Ectodermal cell (in vitro differentiated cells): ENCODE data around the gene APLP2.

Experiments used
- H3K27ac ChIP-seq: 2 replicates; pipeline ENCODE4 v1.7.0; 2013; ENCODE audit warnings: mild to moderate bottlenecking, low read depth, low read length; ENCODE audit not compliant: insufficient read depth, poor library complexity, severe bottlenecking
- H3K27me3 ChIP-seq: 2 replicates; pipeline ENCODE4 v1.7.0; 2013; ENCODE audit warnings: mild to moderate bottlenecking, low read length; ENCODE audit not compliant: insufficient read depth, control insufficient read depth, poor library complexity, severe bottlenecking
- H3K36me3 ChIP-seq: one replicate; pipeline ENCODE4 v1.7.0; 2013; ENCODE audit warnings: low read length; ENCODE audit not compliant: control insufficient read depth, insufficient read depth
- H3K4me1 ChIP-seq: one replicate; pipeline ENCODE4 v1.7.0; 2013; ENCODE audit warnings: low read length; ENCODE audit not compliant: control insufficient read depth, insufficient read depth
- H3K4me3 ChIP-seq: 2 replicates; pipeline ENCODE4 v1.7.0; 2013; ENCODE audit warnings: low read depth, low read length, control low read depth; ENCODE audit not compliant: insufficient read depth
- H3K9me3 ChIP-seq: 2 replicates; pipeline ENCODE4 v1.7.0; 2013; ENCODE audit warnings: mild to moderate bottlenecking, low read length, moderate library complexity; ENCODE audit not compliant: control insufficient read depth
- WGBS, 2 experiments: methylation state at CpG; one replicate each; pipeline ENCODE4 v1.1.7; 2013; ENCODE audit warnings: missing lambda C conversion rate in 2 of 2; 5-methylcytosine and 5-hydroxymethylcytosine counted together

APLP2 gene

GRCh38 chr11:130175898-130176297 lies 106.2 kb downstream of the APLP2 start:
- Histone ChIP-seq H3K27ac (no peak overlapping the region), H3K27me3 (no peaks in the 10 kb centered on the region)
- WGBS, 2 experiments = 91 to 92% methylated on average over 4 to 5 of the region's 5 CpGs

DNA sequence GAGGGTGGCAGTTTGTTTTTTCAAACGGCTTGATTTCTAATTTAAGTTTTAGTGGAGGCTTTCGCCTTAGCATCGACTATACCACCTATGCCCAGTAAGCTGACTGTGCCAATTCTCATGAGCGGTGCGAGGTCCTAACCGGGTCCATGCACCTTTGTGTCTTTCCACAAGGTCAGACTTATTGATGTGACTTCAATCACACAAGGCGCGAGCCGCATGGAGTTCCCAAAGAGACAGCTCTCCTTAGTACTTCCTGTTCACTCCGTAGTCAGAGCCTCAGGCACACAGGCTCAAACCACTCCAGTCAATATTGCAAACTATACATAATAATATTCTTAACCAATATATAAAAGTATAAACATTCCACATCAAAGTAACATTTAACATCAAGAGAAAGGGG lies 108.1 kb downstream of the APLP2 start:
- Histone ChIP-seq H3K4me1 (no peaks in the 10 kb centered on the region), H3K9me3 (no peaks in the 10 kb centered on the region), H3K36me3 (no peaks in the 10 kb centered on the region), H3K27ac (no peak overlapping the region), H3K27me3 (no peaks in the 10 kb centered on the region), H3K4me3 (no peak overlapping the region)
- WGBS, 2 experiments = 92 to 96% methylated on average over 10 of the region's 10 CpGs

More at GRCh38 chr11:130175898-130176297, 106.2 kb downstream of the APLP2 start:
- no peaks in the 10 kb centered on the region for H3K9me3 ChIP-seq
- no peaks in the 10 kb centered on the region for H3K36me3 ChIP-seq
- no peak overlapping the region for H3K4me3 ChIP-seq
- H3K4me1 ChIP-seq = no peaks in the 10 kb centered on the region

DNA sequence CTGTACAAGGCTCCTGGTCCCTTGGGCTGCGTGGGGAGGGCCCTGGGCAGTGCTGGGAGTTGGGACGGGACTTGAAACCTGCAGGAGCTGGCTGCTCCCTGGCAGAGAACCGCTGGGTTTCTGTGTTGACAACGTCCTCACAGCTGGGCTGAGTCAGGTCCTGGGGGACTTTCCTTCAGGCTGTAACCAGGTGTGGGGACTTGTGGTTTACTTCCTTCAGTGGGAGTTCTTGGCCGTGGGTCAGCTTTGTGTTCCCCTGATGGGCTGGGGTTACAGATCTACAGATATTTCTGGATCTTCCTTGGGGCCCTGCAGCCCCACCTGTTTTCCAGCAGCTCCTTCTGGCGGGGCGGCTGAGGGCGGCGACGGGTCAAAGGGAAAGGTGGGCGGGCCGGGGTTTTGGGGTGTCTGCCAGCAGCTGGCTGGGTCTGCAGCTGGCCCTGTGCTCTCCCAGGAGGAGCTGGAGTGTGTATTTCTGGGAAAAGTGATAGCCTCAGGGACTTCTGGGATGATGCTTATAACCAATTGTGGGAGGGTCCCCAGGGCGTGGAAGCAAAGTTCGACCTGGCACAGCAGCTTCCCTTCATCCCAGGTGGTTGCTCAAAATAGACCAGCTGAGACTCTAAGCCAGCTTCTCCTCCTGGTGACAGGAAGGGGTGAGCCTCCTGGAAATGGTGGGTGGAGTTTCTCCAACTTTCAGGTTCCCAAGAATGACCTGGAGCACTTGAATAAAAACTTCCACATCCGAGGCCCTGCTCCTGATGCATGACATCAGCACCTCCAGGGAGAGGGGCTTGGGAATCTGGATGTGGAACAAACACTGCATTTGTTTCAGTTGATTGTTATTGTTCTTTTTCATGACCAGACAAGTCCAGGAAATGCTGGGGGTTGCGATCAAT lies 109.0 kb downstream of the APLP2 start:
- Histone ChIP-seq H3K36me3 (no peaks in the 10 kb centered on the region), H3K27me3 (no peaks in the 10 kb centered on the region), H3K27ac (no peak overlapping the region), H3K4me3 (no peak overlapping the region), H3K9me3 (no peaks in the 10 kb centered on the region), H3K4me1 (no peaks in the 10 kb centered on the region)
- 92% methylated on average over 16 of the region's 16 CpGs for WGBS, 2 experiments

- 91 to 93% methylated on average over 21 of the region's 21 CpGs for WGBS, 2 experiments
- Histone ChIP-seq H3K4me1 (no peaks in the 10 kb centered on the region), H3K36me3 (no peaks in the 10 kb centered on the region), H3K27ac (no peak overlapping the region), H3K27me3 (no peaks in the 10 kb centered on the region), H3K9me3 (no peaks in the 10 kb centered on the region), H3K4me3 (no peak overlapping the region)
Measured at GRCh38 chr11:130179396-130180306, 110.0 kb downstream of the APLP2 start.

DNA sequence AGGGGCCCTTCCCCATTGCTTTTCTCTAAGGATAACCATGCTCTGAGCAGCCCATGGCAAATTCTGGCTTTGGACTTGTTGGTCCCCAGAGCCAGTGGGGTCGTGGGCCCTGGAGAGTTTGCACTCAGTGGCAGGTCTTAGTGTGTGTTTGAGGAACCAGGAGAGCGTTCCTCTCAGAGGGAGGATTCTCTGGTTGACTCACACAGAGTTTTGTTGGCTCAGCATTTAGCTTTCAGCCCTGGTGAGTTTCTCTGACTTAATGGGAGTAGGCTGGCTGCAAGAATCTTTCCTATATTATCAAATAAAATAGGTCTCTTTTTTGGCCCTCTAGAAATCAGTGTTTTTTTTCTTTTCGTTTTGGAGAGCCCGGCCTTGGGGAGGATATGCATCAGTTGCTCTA lies 110.8 kb downstream of the APLP2 start:
- no peaks in the 10 kb centered on the region for H3K27me3 ChIP-seq
- WGBS, 2 experiments = 88 to 90% methylated on average over 4 of the region's 4 CpGs
- H3K27ac ChIP-seq = no peak overlapping the region
- no peaks in the 10 kb centered on the region for H3K9me3 ChIP-seq
- no peaks in the 10 kb centered on the region for H3K4me1 ChIP-seq
- no peaks in the 10 kb centered on the region for H3K36me3 ChIP-seq
- no peak overlapping the region for H3K4me3 ChIP-seq

DNA sequence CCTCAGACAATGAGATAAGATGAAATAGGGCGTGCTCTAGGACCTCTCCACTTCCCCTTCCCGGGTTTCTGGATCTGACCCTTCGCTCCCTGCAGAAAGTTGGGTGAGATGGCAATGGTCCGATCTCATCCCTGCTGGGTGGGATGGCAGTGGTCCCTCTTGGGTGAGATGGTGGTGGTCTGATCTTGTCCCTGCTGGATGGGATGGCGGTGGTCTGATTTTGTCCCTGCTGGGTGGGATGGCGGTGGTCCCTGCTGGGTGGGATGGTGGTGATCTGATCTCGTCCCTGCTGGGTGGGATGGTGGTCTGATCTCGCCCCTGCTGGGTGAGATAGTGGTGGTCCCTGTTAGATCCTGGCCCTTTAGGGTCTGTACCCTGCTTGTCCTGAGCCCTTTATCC lies 111.2 kb downstream of the APLP2 start:
- no peaks in the 10 kb centered on the region for H3K9me3 ChIP-seq
- no peaks in the 10 kb centered on the region for H3K36me3 ChIP-seq
- no peaks in the 10 kb centered on the region for H3K4me1 ChIP-seq
- no peak overlapping the region for H3K27ac ChIP-seq
- H3K4me3 ChIP-seq = no peak overlapping the region
- 90 to 91% methylated on average over 8 of the region's 8 CpGs for WGBS, 2 experiments
- H3K27me3 ChIP-seq = no peaks in the 10 kb centered on the region

DNA sequence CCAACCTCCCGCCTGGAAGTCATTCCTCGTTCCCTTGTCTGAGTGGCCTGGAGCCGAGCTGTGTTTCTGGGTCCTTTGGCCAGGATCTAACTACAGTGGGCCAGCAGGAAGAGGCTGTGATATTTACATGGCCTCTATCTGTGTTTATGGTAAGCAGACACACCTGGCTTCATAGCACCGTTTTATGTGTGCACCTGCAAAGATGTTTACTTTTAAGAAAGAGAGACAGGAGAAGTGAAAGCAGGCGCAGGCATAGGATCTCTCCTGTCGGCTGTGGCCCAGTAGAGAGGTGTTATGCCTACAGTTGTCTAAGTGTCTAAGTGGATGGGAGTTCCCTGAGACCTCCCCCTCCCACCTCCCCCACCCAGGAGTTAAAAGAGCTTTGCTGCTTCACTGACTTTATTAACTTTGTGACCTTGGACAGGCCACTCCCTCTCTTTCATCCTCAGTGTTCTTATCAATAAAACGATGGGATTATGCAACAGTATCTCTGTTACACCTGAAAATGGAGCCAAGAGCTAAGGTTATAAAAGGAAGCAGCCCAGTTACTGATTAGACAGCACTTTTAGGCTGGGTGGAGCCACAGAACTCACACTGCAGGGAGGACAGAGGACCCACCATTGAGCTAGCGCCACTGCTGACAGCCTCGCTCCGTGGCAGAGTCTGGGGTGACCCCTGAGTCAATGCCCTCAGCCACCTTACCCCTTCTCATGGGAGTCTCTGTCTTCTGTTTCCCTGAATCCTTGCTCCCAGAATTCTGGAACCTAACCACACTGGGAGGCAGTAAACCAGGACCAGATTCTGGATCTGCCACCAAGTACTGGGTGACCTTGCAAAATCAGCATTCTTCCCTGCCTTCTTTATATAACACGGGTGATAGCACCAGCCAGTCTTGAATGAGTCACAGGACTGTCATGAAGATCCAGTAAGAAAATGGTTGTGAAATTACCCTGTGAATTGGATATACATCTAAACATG lies 111.9 kb downstream of the APLP2 start:
- no peak overlapping the region for H3K27ac ChIP-seq
- no peak overlapping the region for H3K4me3 ChIP-seq
- H3K4me1 ChIP-seq = no peaks in the 10 kb centered on the region
- H3K27me3 ChIP-seq = no peaks in the 10 kb centered on the region
- no peaks in the 10 kb centered on the region for H3K9me3 ChIP-seq
- WGBS, 2 experiments = 88 to 93% methylated on average over 11 of the region's 11 CpGs
- H3K36me3 ChIP-seq = no peaks in the 10 kb centered on the region

GRCh38 chr11:130183878-130184610 lies 114.3 kb downstream of the APLP2 start:
- Histone ChIP-seq H3K27ac (no peak overlapping the region), H3K4me3 (no peak overlapping the region), H3K27me3 (no peaks in the 10 kb centered on the region), H3K36me3 (no peaks in the 10 kb centered on the region), H3K4me1 (no peaks in the 10 kb centered on the region), H3K9me3 (no peaks in the 10 kb centered on the region)
- 93% methylated on average over 11 of the region's 11 CpGs for WGBS, 2 experiments

- no peaks in the 10 kb centered on the region for H3K9me3 ChIP-seq
- WGBS, 2 experiments = 93 to 95% methylated on average over 13 of the region's 13 CpGs
- no peaks in the 10 kb centered on the region for H3K36me3 ChIP-seq
- no peak overlapping the region for H3K27ac ChIP-seq
- no peaks in the 10 kb centered on the region for H3K4me1 ChIP-seq
- H3K4me3 ChIP-seq = no peak overlapping the region
- H3K27me3 ChIP-seq = no peaks in the 10 kb centered on the region
Measured at GRCh38 chr11:130187096-130187495, 117.4 kb downstream of the APLP2 start.
